Activated T-cell treated with anti-CD3 and anti-CD28 coated beads, Interleukin-2, amount 50 U/mL, for 72 hours (primary cell): ENCODE measurements around the gene INO80B. TPM values are rescaled to one million over a fixed set of nuclear protein-coding genes. Genes with fewer than 3 reads are reported as not detected.
"Not testable (repeated sequence)": the region's sequence is repeated elsewhere in the genome, so short reads cannot be mapped to it uniquely, and the experiment has no call there.

Source experiments
- ATAC-seq, 2 donors: fragments of 150-1000 bp; cut with Tn5 transposase; replicated peaks in 1 of 2; 2 replicates each; pipeline ENCODE4 v1.10.0; 2021; ENCODE audit warnings: moderate library complexity in 2 of 2, mild to moderate bottlenecking in 1 of 2
- DNase-seq, 2 donors: peaks; one replicate each; pipeline ENCODE4 v3.0.0; 2021 to 2022; ENCODE audit warnings: mixed read lengths in 1 of 2
- H3K27ac Mint-ChIP-seq: one replicate; pipeline ENCODE4 v1.8.0; 2022; ENCODE audit warnings: mild to moderate bottlenecking, moderate library complexity, mixed read lengths
- H3K27me3 Mint-ChIP-seq: one replicate; pipeline ENCODE4 v1.8.0; 2022; ENCODE audit warnings: low read depth, mixed read lengths
- H3K36me3 Mint-ChIP-seq, 2 donors: one replicate each; pipeline ENCODE4 v1.8.0; 2022; ENCODE audit warnings: mixed read lengths in 2 of 2, mild to moderate bottlenecking in 1 of 2; ENCODE audit not compliant: insufficient read depth in 2 of 2
- H3K4me1 Mint-ChIP-seq: one replicate; pipeline ENCODE4 v1.8.0; 2022; ENCODE audit warnings: low read depth, mixed read lengths
- H3K4me3 Mint-ChIP-seq, 2 donors: one replicate each; pipeline ENCODE4 v1.8.0; 2022; ENCODE audit warnings: mild to moderate bottlenecking in 2 of 2, mixed read lengths in 2 of 2, moderate library complexity in 2 of 2
- H3K9me3 Mint-ChIP-seq, 2 donors: one replicate each; pipeline ENCODE4 v1.8.0; 2022; ENCODE audit warnings: mixed read lengths in 2 of 2
- total RNA-seq, 2 donors: library from RNA; stranded (reverse); gene quantifications; one replicate each; pipeline ENCODE4 v1.2.3, GENCODE V29; 2022

Gene INO80B
- total RNA-seq, 2 donors from 2014 or later = 39.2 to 44.1 TPM

GRCh38 chr2:74447230-74447999 is 7.5 kb upstream of the INO80B start:
- Mint-ChIP-seq H3K4me3 (no peak overlapping the region), H3K4me1 (peaks cover 3% of the 10 kb centered on the region), H3K9me3 (no peaks in the 10 kb centered on the region), H3K27me3 (peaks cover 13% of the 10 kb centered on the region), H3K27ac (no peak overlapping the region), H3K36me3 (no peaks in the 10 kb centered on the region)
- ATAC-seq (no peak), DNase-seq (no peak)

GRCh38 chr2:74448771-74449170 is 6.1 kb upstream of the INO80B start:
- DNase-seq (no peak), ATAC-seq (no peak)
- H3K4me3 Mint-ChIP-seq = no peak overlapping the region
- H3K4me1 Mint-ChIP-seq = peaks cover 5% of the 10 kb centered on the region
- H3K9me3 Mint-ChIP-seq = no peaks in the 10 kb centered on the region
- peaks cover 10% of the 10 kb centered on the region for H3K27me3 Mint-ChIP-seq
- no peaks in the 10 kb centered on the region for H3K36me3 Mint-ChIP-seq
- no peak overlapping the region for H3K27ac Mint-ChIP-seq

- no peak overlapping the region for H3K4me3 Mint-ChIP-seq
Observed at GRCh38 chr2:74450570-74451190, 4.2 kb upstream of the INO80B start.

GRCh38 chr2:74457129-74457548 is 2.3 kb downstream of the INO80B start:
- no peaks in the 10 kb centered on the region for H3K9me3 Mint-ChIP-seq
- H3K4me3 Mint-ChIP-seq = peak overlapping the region; percentile 95 to 96
- H3K36me3 Mint-ChIP-seq = peaks cover 5 to 14% of the 10 kb centered on the region in 2 donors
- no peaks in the 10 kb centered on the region for H3K27me3 Mint-ChIP-seq
- peak overlapping the region; percentile 93 for H3K27ac Mint-ChIP-seq
- H3K4me1 Mint-ChIP-seq = peaks cover 51% of the 10 kb centered on the region
- ATAC-seq = no peak
- no peak for DNase-seq

More at GRCh38 chr2:74450570-74451190, 4.2 kb upstream of the INO80B start:
- DNase-seq (no peak), ATAC-seq (no peak)
- peaks cover 19% of the 10 kb centered on the region for H3K4me1 Mint-ChIP-seq
- H3K9me3 Mint-ChIP-seq = no peaks in the 10 kb centered on the region
- H3K36me3 Mint-ChIP-seq = peaks cover 0 to 3% of the 10 kb centered on the region in 2 donors
- H3K27ac Mint-ChIP-seq = no peak overlapping the region
- H3K27me3 Mint-ChIP-seq = no peaks in the 10 kb centered on the region

GRCh38 chr2:74457549-74458131 is 2.8 kb downstream of the INO80B start:
- H3K27me3 Mint-ChIP-seq = no peaks in the 10 kb centered on the region
- peaks cover 48% of the 10 kb centered on the region for H3K4me1 Mint-ChIP-seq
- ATAC-seq = peak; percentile 51 to 58
- H3K36me3 Mint-ChIP-seq = peaks cover 5 to 14% of the 10 kb centered on the region in 2 donors
- H3K27ac Mint-ChIP-seq = peak overlapping the region; percentile 97
- peak; percentile 90 to 91 for DNase-seq
- no peaks in the 10 kb centered on the region for H3K9me3 Mint-ChIP-seq
- H3K4me3 Mint-ChIP-seq = peak overlapping the region; percentile 95 to 96

- peak; percentile 97 to 99 for DNase-seq
- peak; percentile 82 to 85 for ATAC-seq
- Mint-ChIP-seq H3K4me3 (peak within 1 kb of the TSS; percentile 95 to 96), H3K27ac (peak within 1 kb of the TSS; percentile 97), H3K9me3 (no peaks in the 10 kb centered on the region), H3K36me3 (peaks cover 5 to 14% of the 10 kb centered on the region in 2 donors), H3K27me3 (no peaks in the 10 kb centered on the region), H3K4me1 (peaks cover 54% of the 10 kb centered on the region)
Observed at GRCh38 chr2:74458132-74458937, 3.4 kb downstream of the INO80B start, which contains the start of gene WBP1. Gene WBP1 (plus strand): TSS chr2:74458438. CDS start chr2:74458603, 165 bp downstream.

- H3K27me3 Mint-ChIP-seq = no peaks in the 10 kb centered on the region
- DNase-seq (no peak), ATAC-seq (no peak)
- peaks cover 59% of the 10 kb centered on the region for H3K4me1 Mint-ChIP-seq
- no peaks in the 10 kb centered on the region for H3K9me3 Mint-ChIP-seq
- peak overlapping the region; percentile 95 to 96 for H3K4me3 Mint-ChIP-seq
- peak overlapping the region; percentile 77 for H3K27ac Mint-ChIP-seq
- peaks cover 5 to 14% of the 10 kb centered on the region in 2 donors for H3K36me3 Mint-ChIP-seq
Observed at GRCh38 chr2:74458938-74459363, 4.1 kb downstream of the INO80B start.

- Mint-ChIP-seq H3K36me3 (peaks cover 5 to 14% of the 10 kb centered on the region in 2 donors), H3K4me3 (peak overlapping the region; percentile 95 to 96), H3K4me1 (peaks cover 59% of the 10 kb centered on the region), H3K27ac (peak overlapping the region; percentile 76)
- not testable (repeated sequence) for H3K9me3 Mint-ChIP-seq, ATAC-seq, H3K27me3 Mint-ChIP-seq, DNase-seq
Observed at GRCh38 chr2:74459503-74460118, 4.7 kb downstream of the INO80B start.

- ATAC-seq, H3K27ac Mint-ChIP-seq: not testable (repeated sequence)
- H3K4me1 Mint-ChIP-seq = peaks cover 54% of the 10 kb centered on the region
Observed at GRCh38 chr2:74460187-74460586, 5.3 kb downstream of the INO80B start.

GRCh38 chr2:74461187-74462053 is 6.5 kb downstream of the INO80B start:
- DNase-seq = no peak
- H3K9me3 Mint-ChIP-seq = no peaks in the 10 kb centered on the region

More at GRCh38 chr2:74460187-74460586, 5.3 kb downstream of the INO80B start:
- Mint-ChIP-seq H3K4me3 (peak overlapping the region; percentile 95 to 96), H3K36me3 (peaks cover 5 to 11% of the 10 kb centered on the region in 2 donors)
- not testable (repeated sequence) for H3K27me3 Mint-ChIP-seq, H3K9me3 Mint-ChIP-seq, DNase-seq

GRCh38 chr2:74462054-74462785 is 7.3 kb downstream of the INO80B start:
- Mint-ChIP-seq H3K4me1 (peaks cover 44% of the 10 kb centered on the region), H3K27me3 (no peaks in the 10 kb centered on the region), H3K36me3 (peaks cover 0 to 8% of the 10 kb centered on the region in 2 donors), H3K9me3 (no peaks in the 10 kb centered on the region), H3K27ac (peak overlapping the region; percentile 63), H3K4me3 (no peak overlapping the region)
- ATAC-seq = no peak
- no peak for DNase-seq

More at GRCh38 chr2:74461187-74462053, 6.5 kb downstream of the INO80B start:
- no peak for ATAC-seq
- peaks cover 2 to 12% of the 10 kb centered on the region in 2 donors for H3K36me3 Mint-ChIP-seq
- no peak overlapping the region for H3K4me3 Mint-ChIP-seq
- H3K27me3 Mint-ChIP-seq = no peaks in the 10 kb centered on the region
- H3K4me1 Mint-ChIP-seq = peaks cover 52% of the 10 kb centered on the region
- H3K27ac Mint-ChIP-seq = peak overlapping the region; percentile 63
